CD4-positive, alpha-beta T cell (primary cell): ENCODE measurements around the gene TFAP2E. TPM values are rescaled to one million over a fixed set of nuclear protein-coding genes. Genes with fewer than 3 reads are reported as not detected.
A peak's percentile ranks its signal among the peaks of the same experiment; 100 is the strongest.

Experiments used
- ATAC-seq: fragments of 200-7000 bp; cut with Tn5 transposase; one replicate; pipeline ENCODE4 v1.10.0; 2022; ENCODE audit warnings: mild to moderate bottlenecking; ENCODE audit not compliant: poor library complexity
- CTCF ChIA-PET: fragments of 350-600 bp; sonication (Branson Sonifier 250); formaldehyde crosslinking; loops from one replicate; lab custom pipeline; 2021; ENCODE audit warnings: antibody characterized with exemption, inconsistent platforms; lab: Charles Lee
- POLR2A ChIA-PET: fragments of 350-600 bp; sonication (Branson Sonifier 250); formaldehyde crosslinking; loops from one replicate; lab custom pipeline; 2021; ENCODE audit warnings: antibody characterized with exemption, inconsistent platforms; lab: Charles Lee
- DNase-seq, 14 experiments: peaks; one replicate each; pipeline ENCODE4 v3.0.0-alpha.2; 2013 to 2020; ENCODE audit warnings: mixed read lengths in 2 of 14
- H3K27ac ChIP-seq, 2 donors: one replicate each; pipeline versions ENCODE4 v1.5.1 to v1.7.0; 2013; ENCODE audit warnings: low read length in 2 of 2, low read depth in 1 of 2, mild to moderate bottlenecking in 1 of 2
- H3K27me3 ChIP-seq, 2 experiments: 1 replicate in 1 of 2; 2 replicates in 1 of 2; pipeline versions ENCODE4 v1.6.1 to v1.7.0; 2013; ENCODE audit warnings: low read length in 2 of 2, control low read depth in 1 of 2, mild to moderate bottlenecking in 1 of 2, moderate library complexity in 1 of 2; ENCODE audit not compliant: insufficient read depth in 2 of 2, control insufficient read depth in 1 of 2
- H3K36me3 ChIP-seq: one replicate; pipeline ENCODE4 v1.6.1; 2013; ENCODE audit warnings: low read length, control low read depth; ENCODE audit not compliant: insufficient read depth
- H3K4me1 ChIP-seq: one replicate; pipeline ENCODE4 v1.6.1; 2013; ENCODE audit warnings: low read length, control low read depth; ENCODE audit not compliant: insufficient read depth
- H3K4me3 ChIP-seq: one replicate; pipeline ENCODE4 v1.5.1; 2013; ENCODE audit warnings: mild to moderate bottlenecking, low read length, moderate library complexity
- H3K9me3 ChIP-seq, 2 experiments: 1 replicate in 1 of 2; 2 replicates in 1 of 2; pipeline versions ENCODE4 v1.6.1 to v1.7.0; 2013; ENCODE audit warnings: low read length in 2 of 2, mild to moderate bottlenecking in 2 of 2, control low read depth in 1 of 2, moderate library complexity in 1 of 2; ENCODE audit not compliant: control insufficient read depth in 1 of 2, insufficient read depth in 1 of 2
- H3K27ac Mint-ChIP-seq: one replicate; pipeline ENCODE4 v1.8.0; 2020; ENCODE audit warnings: mixed read lengths
- H3K27me3 Mint-ChIP-seq: one replicate; pipeline ENCODE4 v1.8.0; 2021; ENCODE audit warnings: mixed read lengths
- H3K36me3 Mint-ChIP-seq: one replicate; pipeline ENCODE4 v1.8.0; 2021; ENCODE audit warnings: low read depth, mixed read lengths
- H3K4me1 Mint-ChIP-seq: one replicate; pipeline ENCODE4 v1.8.0; 2021; ENCODE audit warnings: low read depth, mixed read lengths
- H3K4me3 Mint-ChIP-seq: one replicate; pipeline ENCODE4 v1.8.0; 2020; ENCODE audit warnings: mild to moderate bottlenecking, mixed read lengths
- H3K9me3 Mint-ChIP-seq: one replicate; pipeline ENCODE4 v1.8.0; 2020; ENCODE audit warnings: mixed read lengths
- intact Hi-C, 2 experiments: fragments of 100-400 bp; cut with DNase I in 1 of 2; cut with micrococcal nuclease in 1 of 2; formaldehyde crosslinking; loops; one replicate each; pipeline versions ENCODE4 v1.15.1 to v1.9.0; 2023 to 2025; cut with DNase I, micrococcal nuclease
- total RNA-seq, 174 experiments: library from RNA in 2 of 174; stranded (reverse) in 2 of 174; gene quantifications; one replicate each; pipeline ENCODE4 v1.2.3 and lab custom pipeline; 2021 to 2026
- TF ChIP-seq, protein P1 (sequence below): fragments of 200-600 bp; IDR thresholded peaks from one replicate; pipeline ENCODE4 v1.8.0; 2022; ENCODE audit warnings: antibody characterized with exemption, mild to moderate bottlenecking

The TFAP2E gene
- total RNA-seq, 2 experiments from 2014 or later: 3.0 to 3.8 TPM

DNA sequence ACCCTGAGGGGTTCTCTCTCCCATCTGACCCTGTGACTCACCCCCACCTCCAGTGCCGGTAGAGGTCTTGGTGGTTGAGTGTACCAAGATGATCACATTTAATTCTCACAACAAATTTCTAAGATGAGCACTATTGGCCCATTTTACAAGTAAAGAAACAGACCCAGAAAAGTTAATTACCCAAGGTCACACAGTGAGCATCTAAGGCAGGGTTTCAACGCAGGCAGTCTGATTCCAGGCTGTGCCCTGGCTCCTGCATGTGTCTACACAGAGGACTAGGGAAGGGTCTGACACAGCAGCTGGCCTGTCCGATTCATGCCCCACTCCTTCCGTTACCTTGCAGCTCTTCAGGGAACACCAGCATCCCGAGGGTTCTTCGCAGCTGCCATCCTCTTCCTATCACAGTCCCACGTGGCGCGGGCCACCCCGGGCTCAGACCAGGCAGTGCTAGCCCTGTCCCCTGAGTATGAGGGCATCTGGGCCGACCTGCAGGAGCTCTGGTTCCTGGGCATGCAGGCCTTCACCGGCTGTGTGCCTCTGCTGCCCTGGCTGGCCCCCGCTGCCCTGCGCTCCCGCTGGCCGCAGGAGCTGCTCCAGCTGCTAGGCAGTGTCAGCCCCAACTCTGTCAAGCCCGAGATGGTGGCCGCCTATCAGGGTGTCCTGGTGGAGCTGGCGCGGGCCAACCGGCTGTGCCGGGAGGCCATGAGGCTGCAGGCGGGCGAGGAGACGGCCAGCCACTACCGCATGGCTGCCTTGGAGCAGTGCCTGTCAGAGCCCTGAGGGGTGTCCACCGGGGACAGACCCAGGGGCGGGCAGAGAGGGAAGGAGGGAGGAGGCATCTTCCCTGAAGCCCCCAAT is 8.0 kb upstream of the TFAP2E start:
- POLR2A ChIA-PET: interaction anchor here (0.5 to 1.8 kb wide), 3 partner anchors 13 to 150 kb away, joined by 3 to 17 read pairs (median 4); no protein-coding TSS in a partner anchor
- H3K9me3 Mint-ChIP-seq: no peaks in the 10 kb centered on the region
- no peak overlapping the region for H3K4me3 Mint-ChIP-seq

DNA sequence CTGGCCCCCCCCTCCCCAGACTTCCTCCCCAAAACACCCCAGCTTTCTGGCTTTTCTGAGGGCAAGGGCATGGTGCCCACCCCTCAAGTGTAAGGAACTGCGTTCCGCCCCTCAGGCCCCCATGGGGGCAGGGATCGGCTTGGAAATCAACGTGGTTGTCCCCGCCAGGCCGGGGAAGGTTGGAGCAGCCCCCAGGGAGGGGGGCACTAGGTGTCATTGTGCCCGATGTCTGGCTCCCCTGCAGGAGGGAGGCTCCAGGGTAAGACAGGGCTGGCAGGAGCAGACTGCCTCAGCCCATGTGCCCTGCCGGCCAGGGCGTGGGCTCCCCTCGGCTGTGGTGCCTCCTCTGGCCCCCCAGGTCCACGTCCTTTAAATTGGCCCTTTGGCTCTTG is 7.4 kb upstream of the TFAP2E start:
- Histone ChIP-seq H3K9me3 (no peaks in the 10 kb centered on the region), H3K36me3 (peaks cover 19% of the 10 kb centered on the region), H3K4me1 (peaks cover 27% of the 10 kb centered on the region), H3K27me3 (no peaks in the 10 kb centered on the region), H3K27ac (no peak overlapping the region), H3K4me3 (no peak overlapping the region)
- ATAC-seq (no peak), DNase-seq (peak in 1 of 14 experiments; percentile 21)
- TF ChIP-seq, protein P1, sequence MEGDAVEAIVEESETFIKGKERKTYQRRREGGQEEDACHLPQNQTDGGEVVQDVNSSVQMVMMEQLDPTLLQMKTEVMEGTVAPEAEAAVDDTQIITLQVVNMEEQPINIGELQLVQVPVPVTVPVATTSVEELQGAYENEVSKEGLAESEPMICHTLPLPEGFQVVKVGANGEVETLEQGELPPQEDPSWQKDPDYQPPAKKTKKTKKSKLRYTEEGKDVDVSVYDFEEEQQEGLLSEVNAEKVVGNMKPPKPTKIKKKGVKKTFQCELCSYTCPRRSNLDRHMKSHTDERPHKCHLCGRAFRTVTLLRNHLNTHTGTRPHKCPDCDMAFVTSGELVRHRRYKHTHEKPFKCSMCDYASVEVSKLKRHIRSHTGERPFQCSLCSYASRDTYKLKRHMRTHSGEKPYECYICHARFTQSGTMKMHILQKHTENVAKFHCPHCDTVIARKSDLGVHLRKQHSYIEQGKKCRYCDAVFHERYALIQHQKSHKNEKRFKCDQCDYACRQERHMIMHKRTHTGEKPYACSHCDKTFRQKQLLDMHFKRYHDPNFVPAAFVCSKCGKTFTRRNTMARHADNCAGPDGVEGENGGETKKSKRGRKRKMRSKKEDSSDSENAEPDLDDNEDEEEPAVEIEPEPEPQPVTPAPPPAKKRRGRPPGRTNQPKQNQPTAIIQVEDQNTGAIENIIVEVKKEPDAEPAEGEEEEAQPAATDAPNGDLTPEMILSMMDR: no peak
- Mint-ChIP-seq H3K27ac (no peak overlapping the region), H3K9me3 (no peaks in the 10 kb centered on the region), H3K4me3 (no peak overlapping the region), H3K36me3 (peaks cover 35% of the 10 kb centered on the region), H3K27me3 (no peaks in the 10 kb centered on the region), H3K4me1 (peaks cover 24% of the 10 kb centered on the region)
- intact Hi-C loops: no loop called here
- ChIA-PET POLR2A (interaction anchor here (1.8 kb wide), 1 partner anchor 114 kb away, joined by 17 read pairs; no protein-coding TSS in a partner anchor), CTCF (interaction anchor here (1.1 to 3.4 kb wide), 6 partner anchors 10 to 114 kb away, joined by 3 to 41 read pairs (median 4); no protein-coding TSS in a partner anchor)

More for the DNA sequence above, 8.0 kb upstream of the TFAP2E start:
- TF ChIP-seq, protein P1: peak; percentile 42
- Histone ChIP-seq H3K27me3 (no peaks in the 10 kb centered on the region), H3K4me1 (peaks cover 27% of the 10 kb centered on the region), H3K36me3 (peaks cover 19% of the 10 kb centered on the region), H3K27ac (no peak overlapping the region), H3K9me3 (no peaks in the 10 kb centered on the region), H3K4me3 (no peak overlapping the region)
- peak in 1 of 14 experiments; percentile 23 for DNase-seq
- no peak for ATAC-seq
- no peaks in the 10 kb centered on the region for H3K27me3 Mint-ChIP-seq
- H3K27ac Mint-ChIP-seq: peak overlapping the region; percentile 62
- peaks cover 35% of the 10 kb centered on the region for H3K36me3 Mint-ChIP-seq
- H3K4me1 Mint-ChIP-seq: peaks cover 24% of the 10 kb centered on the region
- intact Hi-C loops: loop anchor here (1.0 to 5.0 kb wide), 2 partner anchors 114 to 363 kb away; no protein-coding TSS in a partner anchor
- CTCF ChIA-PET: interaction anchor here (0.6 to 3.4 kb wide), 25 partner anchors 9 to 204 kb away, joined by 3 to 41 read pairs (median 3); partner anchors contain the start of genes C1orf216 and CLSPN

DNA sequence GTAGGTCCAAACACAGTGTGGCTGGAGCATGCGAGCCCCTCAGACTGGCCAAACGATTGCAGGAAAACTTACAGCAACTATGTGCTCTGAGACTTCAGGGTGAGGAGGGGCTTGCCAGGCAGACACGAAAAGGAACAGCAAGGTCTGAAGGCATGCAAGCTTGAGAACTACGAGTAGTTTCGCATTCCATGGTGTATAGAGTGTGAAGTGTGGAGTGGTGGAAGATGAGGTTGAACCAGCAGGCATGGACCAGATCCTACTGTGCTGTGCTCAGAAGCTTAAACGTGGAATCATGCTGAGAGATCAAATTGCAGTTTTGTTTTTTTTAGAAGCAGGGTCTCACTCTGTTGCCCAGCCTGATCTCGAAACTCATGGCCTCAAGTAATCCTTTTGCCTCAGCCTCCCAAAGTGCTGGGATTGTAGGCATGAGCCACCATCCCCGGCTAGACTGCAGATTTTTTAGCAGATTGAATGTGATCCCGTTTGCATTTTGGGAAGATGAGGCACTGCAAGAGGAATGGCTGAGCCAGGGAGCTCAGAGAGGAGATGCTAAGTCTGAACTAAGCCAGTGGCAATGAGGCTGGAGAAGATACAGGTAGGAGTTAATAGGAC is 5.1 kb upstream of the TFAP2E start:
- DNase-seq: no peak

More for the DNA sequence above, 5.1 kb upstream of the TFAP2E start:
- H3K27ac ChIP-seq: no peak overlapping the region
- intact Hi-C loops: loop anchor here in 1 of 2 experiments (2.0 kb wide), 1 partner anchor 73 kb away; the partner anchor contains the start of gene PSMB2
- H3K27me3 ChIP-seq: no peaks in the 10 kb centered on the region
- Mint-ChIP-seq H3K27me3 (no peaks in the 10 kb centered on the region), H3K27ac (no peak overlapping the region), H3K36me3 (peaks cover 16% of the 10 kb centered on the region), H3K9me3 (no peaks in the 10 kb centered on the region), H3K4me1 (peaks cover 14% of the 10 kb centered on the region), H3K4me3 (no peak overlapping the region)
- H3K4me1 ChIP-seq: peaks cover 22% of the 10 kb centered on the region
- CTCF ChIA-PET: interaction anchor here (0.7 to 2.1 kb wide), 6 partner anchors 117 to 202 kb away, joined by 3 to 23 read pairs (median 10); partner anchors contain the start of gene CLSPN
- no peak overlapping the region for H3K4me3 ChIP-seq
- no peak for ATAC-seq
- POLR2A ChIA-PET: interaction anchor here (1.1 to 1.4 kb wide), 3 partner anchors 11 to 202 kb away, joined by 3 to 8 read pairs (median 5); partner anchors contain the start of genes CLSPN, KIAA0319L and NCDN
- no peaks in the 10 kb centered on the region for H3K9me3 ChIP-seq
- peaks cover 13% of the 10 kb centered on the region for H3K36me3 ChIP-seq
- TF ChIP-seq, protein P1: no peak
